Measurements from ENCODE around the gene SHISA6.

DNA sequence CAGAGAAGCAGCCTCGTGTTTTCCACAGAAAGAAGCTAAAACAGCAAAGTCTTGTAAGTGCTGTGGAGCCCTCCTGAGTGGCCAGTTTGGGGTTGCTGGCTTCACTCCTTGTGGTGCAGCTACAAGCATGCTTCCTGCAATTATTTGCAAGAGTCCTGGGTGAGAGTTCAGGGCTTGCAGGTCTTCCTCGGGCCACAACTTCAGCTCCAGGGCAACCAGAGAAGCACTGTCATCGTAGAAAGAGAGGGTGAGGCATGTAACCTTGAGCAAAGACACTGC, 37.9 kb downstream of the SHISA6 start:
- no peak for TF ChIP-seq CTCF (IDR thresholded peaks at IDR 0.05)
- TF ChIP-seq REST (IDR thresholded peaks at IDR 0.05; ENCODE audit: insufficient read depth in 1 of 2, low read depth in 2 of 2, low read length in 1 of 2) = no peak
- TF ChIP-seq POLR2AphosphoS5 (IDR thresholded peaks at IDR 0.05; ENCODE audit: low read depth, low read length) = no peak

All from Panc1 (cell line).